Upper lobe of right lung (tissue), 1 donor: ENCODE results near the gene CDH11. TPM values are rescaled to one million over a fixed set of nuclear protein-coding genes. Genes with fewer than 3 reads are reported as not detected.

Experiments used
- ATAC-seq: fragments of 200-7000 bp; cut with Tn5 transposase; one replicate; pipeline ENCODE4 v1.9.1; 2020; ENCODE audit warnings: mild to moderate bottlenecking, moderate library complexity
- DNase-seq: peaks from one replicate; pipeline ENCODE4 v3.0.0-alpha.2; 2020
- H3K27ac ChIP-seq: fragments of 200-600 bp; one replicate; pipeline ENCODE4 v1.8.0; 2022
- H3K27me3 ChIP-seq: fragments of 200-600 bp; one replicate; pipeline ENCODE4 v1.8.0; 2022; ENCODE audit warnings: mild to moderate bottlenecking
- H3K36me3 ChIP-seq: fragments of 200-600 bp; one replicate; pipeline ENCODE4 v1.8.0; 2022
- H3K4me1 ChIP-seq: fragments of 200-600 bp; one replicate; pipeline ENCODE4 v1.8.0; 2022
- H3K4me3 ChIP-seq: fragments of 200-600 bp; one replicate; pipeline ENCODE4 v1.8.0; 2022; ENCODE audit warnings: mild to moderate bottlenecking
- H3K9me3 ChIP-seq: fragments of 200-600 bp; one replicate; pipeline ENCODE4 v1.8.0; 2022
- CTCF ChIP-seq: fragments of 200-600 bp; IDR thresholded peaks from one replicate; pipeline ENCODE4 v1.8.0; 2022; ENCODE audit warnings: antibody characterized with exemption
- intact Hi-C: fragments of 100-400 bp; cut with DNase I; formaldehyde crosslinking; loops from one replicate; pipeline ENCODE4 v1.11.0; 2022
- total RNA-seq: library from RNA; stranded (reverse); fragmentation: NEBNext Ultra II Directional; extraction: Animal tissue kit (Norgen Biotek cat#: 25700); gene quantifications from one replicate; pipeline ENCODE4 v1.2.1, GENCODE V29; 2021
- donor health status: DM: no; HTN: yes; CAD: no; lungs with severe emphysema.

Gene CDH11
- total RNA-seq, 1 donor from 2014 or later: 176 TPM

- Histone ChIP-seq H3K4me1 (peaks cover 5% of the 10 kb centered on the region), H3K27me3 (no peaks in the 10 kb centered on the region), H3K27ac (no peak overlapping the region), H3K4me3 (no peak overlapping the region), H3K9me3 (no peaks in the 10 kb centered on the region), H3K36me3 (no peaks in the 10 kb centered on the region)
- ATAC-seq: no peak
- intact Hi-C loops: no loop called here
- no peak for TF ChIP-seq CTCF
- DNase-seq: no peak
Observed at GRCh38 chr16:65061935-65062518, 59.8 kb downstream of the CDH11 start.

- Histone ChIP-seq H3K27me3 (no peaks in the 10 kb centered on the region), H3K4me3 (no peak overlapping the region), H3K9me3 (no peaks in the 10 kb centered on the region), H3K4me1 (peaks cover 5% of the 10 kb centered on the region), H3K36me3 (no peaks in the 10 kb centered on the region), H3K27ac (no peak overlapping the region)
- no peak for TF ChIP-seq CTCF
- ATAC-seq (no peak), DNase-seq (no peak)
- intact Hi-C loops: no loop called here
Observed at GRCh38 chr16:65061263-65061662, 60.6 kb downstream of the CDH11 start.

- DNase-seq (no peak), ATAC-seq (no peak)
- Histone ChIP-seq H3K36me3 (no peaks in the 10 kb centered on the region), H3K27ac (no peak overlapping the region), H3K27me3 (no peaks in the 10 kb centered on the region), H3K4me1 (peaks cover 5% of the 10 kb centered on the region), H3K4me3 (no peak overlapping the region), H3K9me3 (no peaks in the 10 kb centered on the region)
- no peak for TF ChIP-seq CTCF
- intact Hi-C loops: no loop called here
Observed at GRCh38 chr16:65059406-65059980, 62.4 kb downstream of the CDH11 start.

- Histone ChIP-seq H3K9me3 (no peaks in the 10 kb centered on the region), H3K27ac (no peak overlapping the region), H3K4me1 (peaks cover 5% of the 10 kb centered on the region), H3K27me3 (no peaks in the 10 kb centered on the region), H3K4me3 (no peak overlapping the region), H3K36me3 (peaks cover 7% of the 10 kb centered on the region)
- intact Hi-C loops: no loop called here
- DNase-seq: no peak
- no peak for TF ChIP-seq CTCF
- ATAC-seq: no peak
Observed at GRCh38 chr16:65057184-65057583, 64.7 kb downstream of the CDH11 start.

- H3K9me3 ChIP-seq: no peaks in the 10 kb centered on the region
- H3K27me3 ChIP-seq: no peaks in the 10 kb centered on the region
- intact Hi-C loops: no loop called here
- no peaks in the 10 kb centered on the region for H3K4me1 ChIP-seq
- H3K27ac ChIP-seq: no peak overlapping the region
- ATAC-seq (no peak), DNase-seq (no peak)
- no peak overlapping the region for H3K4me3 ChIP-seq
- H3K36me3 ChIP-seq: peaks cover 10% of the 10 kb centered on the region
- no peak for TF ChIP-seq CTCF
Observed at GRCh38 chr16:65054457-65054856, 67.4 kb downstream of the CDH11 start.

- DNase-seq (no peak), ATAC-seq (no peak)
- H3K4me1 ChIP-seq: no peaks in the 10 kb centered on the region
- no peak overlapping the region for H3K27ac ChIP-seq
- intact Hi-C loops: no loop called here
- no peaks in the 10 kb centered on the region for H3K9me3 ChIP-seq
- TF ChIP-seq CTCF: no peak
- H3K36me3 ChIP-seq: peaks cover 10% of the 10 kb centered on the region
- no peaks in the 10 kb centered on the region for H3K27me3 ChIP-seq
- no peak overlapping the region for H3K4me3 ChIP-seq
Observed at GRCh38 chr16:65049679-65050078, 72.2 kb downstream of the CDH11 start.
